GM19351 (cell line): ENCODE results near the gene SERPINB13.
"Not testable (repeated sequence)": the region's sequence is repeated elsewhere in the genome, so short reads cannot be mapped to it uniquely, and the experiment has no call there.

Source experiments
- ATAC-seq: cut with Tn5 transposase; IDR thresholded peaks from one replicate; pipeline ENCODE4 v1.9.1; 2021; ENCODE audit warnings: mild to moderate bottlenecking, moderate library complexity; ENCODE audit not compliant: unreplicated experiment

The SERPINB13 gene

GRCh38 chr18:63590373-63590772 is 3.2 kb downstream of the SERPINB13 start:
- ATAC-seq: no peak

- no peak for ATAC-seq
Measured at GRCh38 chr18:63590966-63591695, 4.0 kb downstream of the SERPINB13 start.

GRCh38 chr18:63591725-63592124 is 4.6 kb downstream of the SERPINB13 start:
- ATAC-seq: no peak

DNA sequence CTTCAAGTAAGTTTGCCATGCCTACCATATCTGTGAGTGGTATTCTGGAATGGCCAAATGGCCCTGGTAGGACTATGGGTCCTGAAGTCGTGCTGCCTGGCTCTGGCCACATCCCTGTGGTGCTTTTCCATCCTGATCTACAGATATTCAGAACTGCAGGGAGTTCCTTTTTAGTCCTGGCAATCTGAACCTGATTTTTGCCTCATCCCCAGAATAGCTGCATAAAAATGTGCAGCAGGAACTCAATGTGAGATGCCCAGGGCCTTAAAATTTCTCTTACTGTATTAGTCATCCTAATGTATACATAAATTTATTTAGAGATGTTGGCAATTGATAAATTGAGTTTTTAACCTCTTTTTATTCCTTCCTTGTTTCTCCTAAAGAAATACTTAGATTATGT is 5.3 kb downstream of the SERPINB13 start:
- ATAC-seq: no peak

GRCh38 chr18:63596964-63597363 is 9.8 kb downstream of the SERPINB13 start:
- ATAC-seq: no peak

DNA sequence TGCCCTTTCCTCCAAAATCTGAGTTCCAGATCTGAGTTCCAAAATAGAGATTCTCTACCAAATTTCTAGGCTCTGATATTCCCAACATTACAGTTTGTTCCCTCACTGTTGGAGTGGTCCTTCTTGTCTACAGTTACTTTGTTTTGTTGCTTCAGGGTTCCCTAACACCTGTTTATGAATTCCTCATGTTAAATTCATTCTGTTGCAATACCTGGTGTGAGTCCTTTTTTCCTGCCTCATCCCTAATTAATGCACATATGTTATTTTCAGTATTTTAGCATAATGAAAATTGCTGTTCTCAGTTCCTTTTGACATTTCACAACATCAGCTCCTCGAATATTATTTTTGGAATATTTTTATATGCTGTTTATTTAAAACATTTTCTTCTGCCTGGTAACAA is 16.2 kb downstream of the SERPINB13 start:
- no peak for ATAC-seq

DNA sequence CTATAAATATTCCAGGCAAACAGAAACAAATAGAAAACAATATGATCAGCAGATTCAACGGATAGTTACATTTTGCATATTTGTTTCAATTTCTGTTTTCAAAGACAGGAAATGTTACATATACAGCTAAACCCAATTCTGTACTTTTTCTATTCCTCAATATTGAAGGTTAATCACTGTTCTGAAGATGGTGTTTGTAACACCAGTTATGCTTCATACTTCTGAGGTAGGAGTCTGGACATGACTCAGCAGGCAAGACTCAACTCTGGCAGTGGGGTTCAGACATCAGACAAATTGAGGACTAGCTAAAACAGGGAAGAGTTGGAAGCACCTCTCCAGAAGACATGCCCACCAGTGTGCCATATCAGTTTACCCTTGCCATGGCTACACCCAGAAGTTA is 16.6 kb downstream of the SERPINB13 start:
- ATAC-seq: peak; percentile 99

DNA sequence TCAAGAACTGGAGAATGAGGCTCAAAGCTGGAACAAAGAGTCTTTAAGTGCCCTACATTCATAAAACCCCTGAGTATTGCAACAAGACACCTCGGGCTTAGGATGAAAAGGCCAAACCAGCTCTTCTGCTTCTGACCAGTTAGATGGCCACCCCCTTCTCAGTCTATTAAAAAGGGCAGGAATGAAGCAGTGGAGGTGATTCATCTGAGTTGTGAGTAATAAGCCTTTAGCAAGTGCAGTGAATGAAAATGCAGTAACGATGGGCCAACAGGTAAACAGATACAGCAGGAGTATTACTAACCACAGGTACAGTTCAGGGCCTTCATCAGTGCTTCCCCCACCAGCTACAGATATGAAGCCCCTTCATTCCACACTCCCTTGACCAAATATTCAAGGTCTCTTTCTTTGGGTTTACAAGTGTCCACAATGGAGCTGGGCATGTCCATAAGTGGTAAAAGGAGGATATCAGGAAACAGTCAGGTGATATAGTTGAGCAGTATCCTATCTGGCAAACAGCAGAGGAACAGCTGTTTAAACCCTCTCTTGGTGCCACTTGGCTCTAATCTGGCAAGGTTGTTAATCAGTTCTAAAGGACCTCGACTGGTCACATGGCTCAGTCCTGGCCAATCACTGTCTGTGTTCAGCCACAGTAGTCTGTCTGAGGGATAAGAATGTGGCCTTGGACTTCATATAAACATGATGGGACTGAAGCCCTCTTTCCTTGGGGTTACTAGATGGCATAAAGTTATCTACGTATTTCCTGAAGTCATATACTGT is 17.8 kb downstream of the SERPINB13 start:
- ATAC-seq: no peak

DNA sequence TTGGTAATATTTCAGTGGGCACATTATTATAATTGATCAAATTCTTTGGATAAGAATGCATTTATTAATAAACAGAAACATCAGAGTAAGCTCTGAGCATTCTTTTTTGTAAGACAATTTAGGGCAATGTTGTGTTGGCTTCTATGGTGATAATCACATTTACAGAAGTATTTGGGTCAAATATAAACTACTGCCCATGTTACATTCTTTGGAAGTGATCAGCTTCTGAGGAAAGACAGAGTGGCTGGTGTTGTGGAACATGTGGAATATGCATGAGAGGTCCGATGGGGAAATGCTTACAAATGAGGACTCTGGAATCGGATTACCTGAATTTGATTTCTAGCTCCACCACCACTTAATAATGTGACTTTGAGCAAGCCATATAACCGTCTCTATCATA is 19.4 kb downstream of the SERPINB13 start:
- no peak for ATAC-seq

- no peak for ATAC-seq
Measured at GRCh38 chr18:63613420-63613819, 26.3 kb downstream of the SERPINB13 start.

GRCh38 chr18:63617049-63617914 is 30.1 kb downstream of the SERPINB13 start:
- peak; percentile 90 for ATAC-seq

GRCh38 chr18:63617915-63618234 is 30.7 kb downstream of the SERPINB13 start:
- ATAC-seq: peak; percentile 4

GRCh38 chr18:63619661-63620060 is 32.5 kb downstream of the SERPINB13 start:
- ATAC-seq: no peak

- no peak for ATAC-seq
Measured at GRCh38 chr18:63624863-63625262, 37.7 kb downstream of the SERPINB13 start.

DNA sequence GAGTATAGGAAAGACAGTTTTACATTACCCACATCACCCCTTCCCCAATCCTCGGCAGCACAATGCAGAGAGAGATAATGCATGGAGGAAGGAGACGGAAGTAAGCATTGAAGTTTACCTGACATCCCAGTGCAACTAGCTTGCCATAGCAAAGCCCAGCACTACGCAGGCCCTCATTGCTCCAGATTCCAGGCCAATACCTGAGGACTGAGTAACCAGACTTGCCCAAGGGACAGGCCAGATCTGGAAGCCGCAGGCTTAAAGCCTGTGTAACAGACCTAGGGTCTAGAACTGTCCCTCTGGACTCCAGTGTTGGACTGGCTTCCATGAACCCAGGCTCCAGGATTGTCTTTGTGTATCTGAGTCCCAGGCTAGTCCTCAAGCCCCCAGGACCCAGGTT is 39.3 kb downstream of the SERPINB13 start:
- no peak for ATAC-seq

GRCh38 chr18:63627819-63628218 is 40.7 kb downstream of the SERPINB13 start:
- ATAC-seq: no peak

DNA sequence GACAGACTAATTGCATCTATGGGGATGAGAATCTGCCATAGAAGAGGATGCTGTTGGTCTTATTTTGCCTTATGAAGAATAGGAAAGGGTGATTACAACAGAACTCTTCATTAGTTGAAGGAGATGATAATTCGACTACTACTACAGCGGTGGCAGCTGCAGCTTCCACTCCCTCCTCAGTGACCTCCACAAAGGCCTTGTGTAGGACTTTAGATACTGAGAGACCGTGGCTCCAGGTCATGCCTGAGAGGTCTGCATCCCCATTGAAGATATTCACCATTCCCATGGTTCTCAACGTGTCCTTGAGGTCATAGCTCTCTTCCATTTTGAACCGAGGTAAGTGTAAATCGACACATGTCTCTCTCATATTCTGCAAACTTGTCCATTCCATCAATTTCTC is 50.6 kb downstream of the SERPINB13 start:
- no peak for ATAC-seq

DNA sequence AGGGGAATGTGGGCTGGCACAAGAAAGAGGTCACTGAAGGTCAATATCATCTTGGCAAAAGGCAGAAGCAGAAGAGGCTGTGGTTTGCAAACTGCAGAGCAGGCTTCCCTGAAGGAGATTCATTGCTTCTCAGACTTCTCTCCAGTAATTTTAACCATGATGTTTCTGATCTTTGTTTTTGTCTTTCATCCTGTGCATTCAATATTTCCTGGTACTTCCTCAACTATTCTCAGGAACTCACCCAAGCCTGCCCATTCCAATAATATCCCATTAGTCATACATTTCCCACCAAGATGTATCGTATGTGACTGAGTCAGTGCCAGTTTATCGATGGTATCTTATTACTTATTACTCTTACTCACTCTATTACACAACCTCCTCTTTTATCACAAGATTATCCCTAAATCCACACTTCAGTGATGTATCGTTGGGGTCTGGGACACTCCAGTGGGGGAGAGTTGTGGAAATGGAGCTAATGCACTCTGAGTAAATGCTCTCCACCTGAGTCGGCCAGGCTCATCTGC is 54.1 kb downstream of the SERPINB13 start:
- ATAC-seq: not testable (repeated sequence)

DNA sequence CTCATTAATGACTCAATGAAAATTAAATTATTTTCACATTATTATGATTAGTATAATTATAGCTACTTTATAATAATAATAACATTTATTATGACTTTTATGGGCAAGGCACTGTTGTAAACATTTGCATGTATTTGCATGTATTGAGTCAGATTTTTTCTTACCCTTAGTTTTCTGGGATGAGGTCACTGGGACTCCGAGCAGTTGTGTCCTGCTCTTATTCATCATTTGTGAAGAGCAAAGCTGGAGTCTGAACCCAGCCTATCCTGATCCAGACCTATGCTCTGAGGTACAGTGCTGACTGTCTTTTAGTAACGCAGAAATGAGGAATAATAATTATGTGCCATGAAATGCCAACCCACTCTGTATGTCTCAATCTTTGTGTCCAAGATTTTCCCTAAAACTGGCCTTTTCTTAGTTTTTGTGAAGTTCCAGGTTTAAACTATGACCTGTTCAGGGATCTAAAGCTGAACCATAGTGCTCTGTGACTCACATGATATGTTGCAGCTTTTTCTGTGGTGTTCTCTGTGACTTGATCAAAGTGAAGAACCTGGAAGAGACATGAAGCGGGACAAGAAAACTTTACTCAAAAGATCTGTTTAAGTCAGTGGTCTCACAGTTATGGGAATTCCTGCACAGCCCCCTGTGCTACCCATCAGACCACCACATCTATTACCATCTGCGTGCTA is 55.7 kb downstream of the SERPINB13 start:
- not testable (repeated sequence) for ATAC-seq

DNA sequence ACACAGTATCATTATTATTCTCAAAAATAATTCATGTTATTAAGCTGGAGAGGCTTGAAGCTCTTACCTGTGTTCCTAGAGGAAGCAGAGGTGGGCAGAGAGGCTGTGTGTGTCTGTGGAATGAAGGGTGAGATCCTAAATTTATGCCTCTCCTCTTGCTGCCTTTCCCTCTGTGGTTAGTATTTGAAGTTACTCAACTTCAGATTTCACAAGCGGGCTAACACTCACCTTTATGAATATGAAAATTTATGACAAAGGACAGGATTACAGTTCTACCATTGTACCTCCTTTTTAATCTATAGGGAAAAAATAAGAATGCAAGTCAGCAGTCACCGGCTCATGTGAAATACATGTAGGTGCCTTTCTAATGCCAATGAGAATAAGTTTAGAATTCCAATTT is 57.0 kb downstream of the SERPINB13 start, which contains the start of gene SERPINB4:
SERPINB4 (minus strand) TSS at position 115 of the 400 bp plus-strand sequence. CDS start 679 bp downstream, outside the sequence.
- not testable (repeated sequence) for ATAC-seq
